Measurements from ENCODE around the gene NRTN. TPM values are rescaled to one million over a fixed set of nuclear protein-coding genes. Genes with fewer than 3 reads are reported as not detected.

NRTN gene
- total and polyA plus RNA-seq, 2 experiments from 2014 or later = 4.0 to 5.5 TPM

DNA sequence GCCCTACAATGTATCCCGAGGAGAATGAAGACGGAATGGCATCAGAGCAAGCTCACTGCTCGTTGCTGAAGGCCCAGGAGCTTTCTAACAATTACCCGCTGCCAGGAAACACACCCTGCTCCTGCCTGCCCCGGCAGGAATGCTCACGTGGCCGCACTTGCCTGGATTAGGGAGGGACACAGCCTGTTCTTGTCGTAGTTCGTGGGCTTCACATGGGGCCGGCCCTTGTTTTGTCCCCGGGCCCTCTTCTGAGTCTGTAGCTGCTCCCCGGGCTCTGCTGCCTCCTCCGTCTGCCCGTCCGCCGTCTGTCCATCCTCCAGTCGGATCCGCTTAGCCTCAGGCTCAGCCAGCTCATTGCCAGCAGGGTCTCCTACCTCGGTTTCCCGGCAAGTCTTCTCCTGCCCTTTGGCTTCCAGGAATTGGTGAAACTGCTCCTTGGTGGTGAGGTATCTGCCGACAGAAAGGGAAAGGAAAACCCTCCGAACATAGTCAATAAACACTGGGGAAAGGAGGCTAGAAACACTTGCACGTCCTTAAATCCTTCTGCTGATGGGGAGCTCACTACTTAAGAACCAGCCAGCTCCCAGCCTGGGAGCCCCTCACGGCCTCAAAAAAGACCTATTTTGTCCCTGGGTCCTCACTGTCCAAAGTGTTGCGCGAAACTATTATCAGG lies 14.8 kb upstream of the NRTN start:
- Mint-ChIP-seq H3K4me1 (peaks cover 5% of the 10 kb centered on the region), H3K27ac (peak overlapping the region; percentile 85; the same call in 1 of the 2 replicates), H3K9me3 (no peaks in the 10 kb centered on the region; the same call in 1 of the 3 replicates), H3K4me3 (peak overlapping the region; percentile 99), H3K27me3 (ENCODE audit: insufficient read depth, low read depth, poor library complexity) (peaks cover 19% of the 10 kb centered on the region), H3K36me3 (ENCODE audit: low read depth) (peaks cover 41% of the 10 kb centered on the region)
- DNase-seq (ENCODE audit: low spot score) (no peak), ATAC-seq (no peak)
- no peaks in the 10 kb centered on the region for H3K4me1 ChIP-seq (ENCODE audit: insufficient read depth)
- H3F3A ChIP-seq (replicated peaks; ENCODE audit: low read depth) = no peaks in the 10 kb centered on the region
- no peak overlapping the region for H3K27ac ChIP-seq (ENCODE audit: low read depth)
- H3K27me3 ChIP-seq (ENCODE audit: insufficient read depth) = no peaks in the 10 kb centered on the region
- peak overlapping the region; percentile 74 for H3K4me3 ChIP-seq
- H3K36me3 ChIP-seq (ENCODE audit: insufficient read depth) = peaks cover 5% of the 10 kb centered on the region; the same call in 1 of the 2 replicates
- H4K20me1 ChIP-seq (replicated peaks; ENCODE audit: insufficient read depth) = no peaks in the 10 kb centered on the region; the same call in 1 of the 2 replicates
- H3K4me2 ChIP-seq = peak overlapping the region; percentile 79
- no peak for TF ChIP-seq ZNF462 (CRISPR knock-in tag; IDR thresholded peaks at IDR 0.05)
- TF ChIP-seq NANOG (IDR thresholded peaks at IDR 0.05; ENCODE audit: borderline replicate concordance) = no peak
- 0 out of 2 replicates have a peak, but pooled peaks have one; percentile 16 for TF ChIP-seq ZNF114 (CRISPR knock-in tag; IDR thresholded peaks at IDR 0.05)
- no peaks in the 10 kb centered on the region for H3K9me2 ChIP-seq (ENCODE audit: insufficient read depth)
- no peaks in the 10 kb centered on the region for H3K79me2 ChIP-seq (replicated peaks; ENCODE audit: insufficient read depth)
- H2AFZ ChIP-seq = no peak overlapping the region
